Right hindlimb (tissue), 1 donor: ENCODE data around the gene CD86.
"Not testable (repeated sequence)": the region's sequence is repeated elsewhere in the genome, so short reads cannot be mapped to it uniquely, and the experiment has no call there.

Experiments used
- DNase-seq: peaks from one replicate; pipeline ENCODE4 v3.0.0-alpha.2; 2018

The CD86 gene

DNA sequence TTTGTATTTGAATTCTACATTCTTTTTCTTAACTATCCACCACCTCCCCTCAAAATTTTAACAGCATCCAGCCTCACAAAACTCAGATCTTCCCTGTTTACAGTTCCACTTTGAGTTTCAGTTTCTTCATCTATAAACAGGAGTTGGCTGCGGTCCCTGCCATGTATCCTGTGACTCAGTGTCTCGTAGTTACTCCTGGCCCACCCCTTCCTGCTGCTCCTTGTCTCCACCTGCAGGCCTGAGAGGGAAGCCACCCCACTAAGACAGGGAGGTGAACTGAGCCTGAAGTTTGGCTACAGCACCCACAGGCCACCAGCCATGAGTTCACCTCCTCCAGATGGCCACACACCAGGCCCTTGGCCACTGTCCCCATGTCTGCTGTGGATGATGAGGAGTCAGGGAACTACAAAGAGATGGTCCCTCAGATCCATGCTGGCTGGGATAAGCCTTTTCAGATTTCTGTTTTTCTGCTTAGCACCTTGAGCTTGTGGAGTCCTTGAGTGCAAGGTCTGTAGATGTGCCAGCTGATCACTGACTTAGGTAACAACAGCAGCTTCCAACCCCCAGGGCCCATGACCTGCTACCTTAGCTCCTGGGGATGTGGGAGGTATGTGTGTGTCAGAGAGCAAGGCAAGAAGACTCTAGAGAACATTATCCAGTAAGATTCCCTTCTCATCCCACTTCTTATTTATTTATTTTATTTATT, 37.5 kb downstream of the CD86 start:
- DNase-seq = no peak

DNA sequence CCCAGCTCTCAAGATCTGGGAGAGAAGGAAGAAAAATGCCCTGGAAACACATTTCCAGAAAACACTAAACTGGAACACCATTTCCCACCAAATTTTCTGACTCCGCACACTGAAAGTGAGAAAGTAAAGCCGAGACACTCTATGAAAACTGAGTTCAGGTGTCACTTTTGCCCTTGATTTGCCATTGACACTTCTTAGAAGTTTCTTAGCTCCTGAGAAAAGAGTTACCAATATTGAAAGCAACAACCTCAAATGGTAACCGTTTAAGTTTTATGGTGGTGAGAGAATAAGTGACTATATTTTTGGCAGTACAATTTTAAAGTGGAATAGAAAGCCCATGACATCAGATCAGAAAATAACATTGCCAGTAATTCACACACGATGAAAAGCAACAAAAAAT, 39.0 kb downstream of the CD86 start:
- DNase-seq = no peak

DNA sequence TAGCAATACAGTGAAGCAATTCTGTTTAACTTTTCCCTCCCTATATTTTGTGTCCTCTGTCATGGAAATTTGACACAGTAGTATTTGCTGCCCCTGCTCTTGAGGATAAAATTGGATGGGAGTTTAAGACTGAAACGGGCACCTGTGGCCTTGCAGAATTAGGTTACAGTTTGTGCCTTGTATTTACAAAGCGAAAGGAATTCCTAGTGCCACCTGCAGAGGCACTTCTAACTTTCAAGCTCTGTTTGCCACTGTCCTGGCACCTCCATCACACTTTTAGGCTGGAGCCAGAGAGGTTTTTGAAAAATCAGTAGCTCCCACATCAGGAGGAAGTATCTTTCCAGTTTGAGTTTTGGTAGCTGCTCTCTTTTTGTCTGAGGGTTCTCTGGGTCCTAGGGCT, 39.5 kb downstream of the CD86 start:
- DNase-seq = no peak

DNA sequence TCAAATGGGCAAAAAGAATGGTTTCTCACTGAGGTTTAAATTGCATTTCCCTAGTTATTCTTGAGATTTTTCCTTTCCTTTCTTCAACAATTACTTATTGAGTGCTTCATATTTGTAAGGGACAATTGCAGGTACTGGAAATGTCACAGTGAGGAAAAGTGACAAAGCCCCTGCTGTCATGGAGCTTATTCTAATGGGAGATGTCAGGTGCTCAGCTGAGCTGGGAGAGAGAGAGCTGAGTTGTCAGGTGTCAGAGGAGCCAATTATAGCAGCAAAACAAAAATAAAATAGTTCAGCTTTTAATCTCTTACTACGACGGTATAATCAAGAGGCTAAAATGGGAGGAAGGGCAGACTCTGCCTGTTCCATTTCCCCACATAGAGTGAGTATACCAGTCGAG, 42.0 kb downstream of the CD86 start:
- no peak for DNase-seq

DNA sequence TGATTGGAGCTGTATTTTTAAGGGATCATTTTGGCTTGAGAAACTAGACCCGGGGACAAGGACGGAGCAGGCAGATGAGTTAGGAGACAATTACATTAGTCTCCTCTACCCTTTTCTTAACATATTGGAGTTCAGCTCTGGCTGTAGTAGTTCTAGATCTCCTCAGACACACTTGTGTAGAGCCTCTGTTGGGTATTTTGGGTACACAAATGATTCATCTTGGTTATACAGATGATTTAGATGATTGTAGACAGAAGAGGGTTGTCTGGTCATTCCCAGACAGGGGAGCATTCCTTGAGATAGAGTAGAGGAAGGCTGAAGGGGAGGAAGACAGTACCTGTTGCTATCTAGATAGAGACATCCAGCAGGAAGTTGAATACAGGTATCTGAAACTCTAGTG, 43.4 kb downstream of the CD86 start:
- DNase-seq = no peak

DNA sequence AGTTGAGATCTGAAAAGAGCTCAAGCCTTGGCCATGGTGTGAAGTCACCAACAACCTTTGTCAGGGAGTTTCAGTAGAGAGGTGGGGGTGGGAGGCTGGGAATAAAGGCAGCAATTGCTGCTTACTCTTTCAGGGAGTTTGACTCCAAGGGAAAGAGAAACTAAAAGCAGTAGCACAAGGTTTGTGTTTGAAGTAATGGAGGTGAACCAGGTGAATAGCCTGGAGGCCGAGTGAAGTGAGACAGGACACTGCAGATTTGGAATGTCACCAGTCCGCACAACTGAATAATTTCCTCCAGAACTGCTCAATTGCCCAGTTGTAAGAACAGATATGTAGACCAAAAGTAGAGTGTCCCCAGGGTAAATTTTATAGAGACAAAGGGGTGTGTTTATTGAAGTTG, 44.1 kb downstream of the CD86 start:
- no peak for DNase-seq

DNA sequence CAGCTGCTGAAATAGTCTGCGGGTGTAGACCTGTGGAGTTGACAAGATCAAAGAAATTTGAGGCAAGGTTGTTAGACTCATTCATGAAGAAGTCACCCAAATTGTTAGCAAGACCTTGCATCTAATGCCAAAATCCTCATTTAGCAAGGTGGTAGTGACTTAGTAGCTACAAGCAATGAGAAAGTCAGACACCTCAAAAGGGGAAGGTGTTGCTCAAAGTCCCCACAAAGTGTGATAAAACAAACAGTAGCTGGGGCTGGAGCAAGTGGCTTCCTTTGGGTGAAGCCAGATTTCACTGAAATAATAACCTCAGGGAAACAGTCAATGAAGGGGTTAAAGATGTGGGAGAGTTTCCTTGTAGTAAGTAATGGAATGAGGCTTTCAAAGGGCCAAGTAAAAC, 44.9 kb downstream of the CD86 start:
- DNase-seq = no peak

DNA sequence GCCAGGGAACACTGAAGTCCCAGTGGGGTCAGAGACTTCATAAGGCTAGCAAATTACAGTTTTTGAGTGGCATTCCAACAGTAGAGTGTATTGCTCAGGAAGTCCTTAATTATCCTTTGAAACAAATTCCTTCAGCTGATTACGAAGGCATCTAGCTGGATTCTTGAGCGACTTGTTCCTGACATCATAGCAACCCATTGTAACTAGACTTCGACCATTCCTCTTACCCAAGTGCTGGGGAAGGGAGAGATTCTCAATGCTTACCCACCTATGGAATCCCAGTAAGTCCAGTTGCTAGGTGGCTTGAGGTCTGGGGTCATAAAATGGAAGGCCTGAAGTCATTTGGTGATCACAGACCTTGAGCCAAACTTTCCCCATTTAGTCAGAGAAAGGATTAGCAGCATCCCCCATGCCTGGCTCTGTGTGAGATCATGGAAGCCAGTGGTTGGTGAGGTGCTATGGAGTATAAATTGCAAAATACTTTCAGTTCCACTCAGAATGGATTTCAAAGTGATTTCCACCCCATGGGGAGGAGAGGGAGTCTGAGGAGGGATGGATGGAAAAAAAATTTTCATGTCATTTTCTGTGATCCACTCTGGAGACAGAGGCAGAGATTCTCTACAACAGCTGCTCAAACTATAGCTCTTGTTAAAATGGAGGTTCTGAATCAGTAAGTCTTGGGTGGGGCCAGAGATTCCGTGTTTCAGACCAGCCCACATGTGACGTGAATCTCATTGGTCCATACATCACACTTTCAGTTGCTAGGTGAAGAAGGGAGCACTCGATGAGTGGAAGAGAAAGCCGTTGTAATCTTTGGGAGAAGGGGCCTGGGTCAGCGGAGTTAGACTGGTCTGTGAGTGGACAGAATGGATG, 45.7 kb downstream of the CD86 start:
- no peak for DNase-seq

DNA sequence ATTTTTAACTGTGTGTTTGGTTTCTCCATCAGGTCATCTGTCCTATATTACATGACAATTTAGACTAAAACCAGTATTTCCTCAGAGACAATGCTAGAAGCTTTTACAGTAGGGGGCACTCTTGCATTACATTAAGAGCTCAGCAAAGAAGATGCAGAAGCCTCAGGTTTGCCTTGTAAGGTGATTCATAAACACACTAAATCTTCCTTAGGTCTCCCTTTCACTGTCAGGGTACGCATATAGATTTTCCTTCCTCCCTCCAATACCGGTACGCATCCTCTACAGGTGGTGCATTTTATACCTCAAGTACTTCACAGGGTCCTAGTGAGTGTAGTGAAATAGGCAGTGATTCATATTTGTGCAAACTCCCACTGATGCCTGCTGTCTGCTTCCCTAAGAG, 46.5 kb downstream of the CD86 start:
- DNase-seq = no peak

DNA sequence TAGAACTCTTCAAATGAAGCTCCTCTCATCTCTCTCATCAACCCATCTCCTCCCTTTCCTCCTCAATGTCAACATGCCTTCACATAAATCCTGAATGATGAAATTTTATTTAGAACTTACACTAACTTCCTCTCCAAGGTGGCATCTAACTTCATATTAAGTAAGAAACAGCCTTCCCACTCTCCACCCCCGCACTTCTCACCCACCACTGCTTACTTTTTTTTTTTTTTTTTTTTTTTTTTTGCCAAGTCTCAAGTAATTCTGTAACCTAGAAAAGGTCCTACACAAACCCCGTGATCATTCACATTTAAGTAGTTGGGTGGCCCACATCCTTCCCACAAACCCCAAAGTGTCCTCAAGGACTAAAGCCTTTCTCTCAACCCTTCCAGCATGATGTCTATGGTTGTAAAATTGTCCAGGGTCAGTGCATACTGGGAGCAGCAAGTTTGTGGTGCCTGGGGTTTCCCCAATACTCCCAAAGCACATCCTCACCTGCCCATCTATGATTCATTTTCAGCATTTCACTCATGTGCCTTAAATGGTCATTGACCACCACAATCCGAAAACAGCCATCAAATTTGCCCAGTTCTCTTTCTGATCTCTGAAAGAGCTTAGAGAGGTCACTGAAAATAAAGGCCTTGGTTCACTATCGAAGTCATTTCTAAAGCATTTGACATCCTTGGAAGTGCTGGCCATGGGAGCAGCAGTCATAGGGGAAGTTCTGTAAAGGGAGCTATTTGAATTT, 47.2 kb downstream of the CD86 start:
- no peak for DNase-seq

DNA sequence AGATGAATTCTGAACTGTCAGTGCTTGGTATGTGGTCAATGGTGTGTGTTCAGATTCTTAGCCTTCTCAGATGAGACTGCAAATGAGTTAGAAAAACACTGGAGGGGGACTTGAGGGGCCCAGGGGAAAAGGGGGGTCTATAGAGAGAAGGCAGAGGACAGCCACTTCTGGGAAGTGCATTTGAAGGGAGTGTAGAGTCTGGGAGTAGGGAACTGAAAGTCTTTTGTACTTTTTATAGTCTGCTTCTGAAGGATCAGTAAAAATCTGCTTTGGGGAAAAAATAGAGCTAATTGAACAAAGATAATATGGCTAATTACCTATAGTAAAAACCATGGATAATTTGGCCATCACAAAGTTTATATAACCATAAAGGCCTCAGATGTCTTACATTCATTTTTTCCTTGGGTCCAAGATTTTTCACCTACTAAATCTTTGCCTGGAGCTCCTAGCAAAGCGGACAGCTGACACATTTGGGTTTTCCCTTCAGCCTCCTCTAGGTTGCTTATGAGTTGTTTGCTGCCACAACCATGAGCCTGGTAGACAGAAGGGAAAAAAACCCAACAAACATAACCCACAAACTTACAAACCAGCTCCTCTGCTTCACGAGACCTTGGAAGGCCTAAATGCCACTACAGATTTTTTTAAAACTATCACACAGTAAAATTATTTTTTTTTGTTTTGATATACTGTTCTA, 48.8 kb downstream of the CD86 start:
- no peak for DNase-seq

DNA sequence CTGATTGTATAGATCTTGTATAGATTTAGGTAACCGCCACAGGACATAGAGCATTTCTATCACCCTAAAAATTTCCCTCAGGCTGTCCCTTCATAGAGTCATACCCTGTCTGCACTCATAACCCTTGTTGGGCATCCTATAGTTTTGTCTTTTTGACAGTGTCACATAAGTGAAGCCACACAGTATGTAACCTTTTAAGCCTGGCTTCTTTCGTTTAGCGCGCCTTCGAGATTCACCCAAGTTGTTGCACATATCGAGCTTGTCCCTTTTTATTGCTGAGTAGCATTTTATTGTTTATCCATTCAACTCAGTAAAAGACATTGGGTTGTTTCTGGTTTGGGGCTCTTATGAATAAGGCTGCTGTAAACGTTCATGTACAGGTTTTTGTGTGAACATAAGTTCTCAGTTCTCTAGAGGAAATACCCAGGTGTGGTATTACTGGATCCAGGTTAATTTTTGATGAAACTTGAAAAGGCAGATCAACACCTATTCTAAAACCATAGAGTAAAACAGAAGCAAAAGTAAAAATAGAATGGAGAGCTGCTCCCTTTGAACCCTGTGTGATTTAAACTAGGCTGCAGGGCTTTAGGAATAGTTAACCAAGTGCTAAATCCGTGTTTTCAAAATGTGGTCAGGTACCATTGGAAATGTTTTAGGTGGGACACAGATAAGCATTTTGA, 49.5 kb downstream of the CD86 start:
- no peak for DNase-seq

DNA sequence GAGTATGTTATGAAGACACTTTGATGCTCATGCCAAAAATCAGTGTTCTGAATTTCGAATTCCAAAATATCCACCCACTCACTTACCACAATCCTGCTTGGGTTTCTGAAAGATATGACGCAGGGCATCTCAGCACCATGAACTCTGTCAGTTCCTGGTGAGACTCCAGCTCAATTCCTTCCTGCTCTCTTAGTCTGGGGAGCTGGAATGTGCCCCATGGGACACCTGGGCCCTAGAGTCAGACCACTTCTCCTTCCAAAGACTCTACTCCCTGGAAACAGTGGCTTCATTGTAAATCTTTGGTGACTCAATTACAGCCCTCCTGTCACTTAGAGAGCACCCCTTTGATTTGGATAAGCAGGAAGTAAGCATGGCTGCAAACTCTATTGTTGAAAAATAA, 50.5 kb downstream of the CD86 start:
- DNase-seq = no peak

DNA sequence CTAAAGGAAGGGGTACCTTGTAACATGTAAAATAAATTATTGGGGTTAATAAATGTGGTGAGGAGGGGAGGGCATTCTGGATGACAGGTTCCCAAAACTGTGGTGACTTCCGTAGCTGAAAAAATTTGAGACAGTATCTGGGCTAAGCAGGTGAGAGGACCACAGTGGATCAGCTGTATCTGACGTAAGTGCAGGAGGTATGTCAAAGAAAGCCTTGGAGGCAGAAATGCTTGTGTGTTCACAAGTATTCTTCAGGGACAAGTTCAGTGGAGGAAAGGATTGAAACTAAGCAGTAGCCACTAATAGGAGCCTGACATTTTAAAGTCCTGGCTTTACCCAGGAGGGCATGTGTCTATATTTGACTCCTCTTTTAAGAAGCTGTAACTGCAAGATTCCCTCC, 52.0 kb downstream of the CD86 start:
- DNase-seq = no peak

DNA sequence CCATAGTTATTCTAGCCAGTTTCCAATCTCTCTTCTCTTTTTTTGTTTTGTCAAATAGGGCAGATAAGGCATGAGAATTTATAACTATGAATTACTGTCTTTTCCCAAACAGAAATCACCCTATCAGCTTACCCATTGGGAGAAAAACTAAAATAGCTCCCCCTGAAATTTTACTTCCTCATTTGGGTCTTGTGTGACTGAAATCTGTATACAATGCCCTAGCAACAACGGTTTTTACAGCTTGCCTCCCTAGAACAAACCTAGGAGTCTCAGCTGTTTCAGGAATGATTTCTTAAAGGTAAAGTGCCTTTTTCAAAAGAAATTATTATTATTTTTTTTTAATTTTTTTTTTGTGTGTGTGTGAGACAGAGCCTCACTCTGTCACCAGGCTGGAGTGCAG, 56.8 kb downstream of the CD86 start:
- no peak for DNase-seq

DNA sequence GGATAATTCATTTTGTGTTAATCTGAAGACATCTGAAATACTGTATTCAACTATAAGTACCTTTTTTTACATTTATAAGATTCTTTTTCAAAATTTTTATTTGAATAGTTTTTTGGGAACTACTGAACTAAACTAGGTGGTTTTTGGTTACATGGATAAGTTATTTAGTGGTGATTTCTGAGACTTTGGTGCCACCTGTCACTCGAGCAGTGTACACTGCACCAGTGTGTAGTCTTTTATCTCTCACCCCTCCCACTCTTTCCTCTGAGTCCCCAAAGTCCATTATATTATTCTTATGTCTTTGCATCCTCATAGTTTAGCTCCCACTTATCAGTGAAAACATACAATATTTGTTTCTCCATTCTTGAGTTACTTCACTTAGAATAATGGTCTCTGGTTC, 57.6 kb downstream of the CD86 start:
- no peak for DNase-seq

DNA sequence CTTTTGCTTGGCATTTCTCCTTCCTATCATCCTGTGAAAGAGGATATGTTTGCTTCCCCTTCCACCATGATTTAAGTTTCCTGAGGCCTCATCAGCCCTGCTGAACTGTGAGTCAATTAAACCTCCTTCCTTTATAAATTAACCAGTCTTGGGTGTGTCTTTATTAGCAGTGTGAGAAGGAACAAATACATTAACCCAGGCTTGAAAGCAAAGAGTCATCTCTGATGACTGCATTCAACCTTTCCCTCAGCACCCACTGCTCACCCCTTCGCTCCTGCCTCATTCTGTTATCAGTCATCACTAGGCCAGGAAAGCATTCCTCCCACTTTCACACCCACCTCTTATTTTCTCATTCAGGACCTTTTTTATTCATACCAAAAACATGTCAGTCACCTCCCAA, 68.7 kb downstream of the CD86 start:
- DNase-seq = no peak

DNA sequence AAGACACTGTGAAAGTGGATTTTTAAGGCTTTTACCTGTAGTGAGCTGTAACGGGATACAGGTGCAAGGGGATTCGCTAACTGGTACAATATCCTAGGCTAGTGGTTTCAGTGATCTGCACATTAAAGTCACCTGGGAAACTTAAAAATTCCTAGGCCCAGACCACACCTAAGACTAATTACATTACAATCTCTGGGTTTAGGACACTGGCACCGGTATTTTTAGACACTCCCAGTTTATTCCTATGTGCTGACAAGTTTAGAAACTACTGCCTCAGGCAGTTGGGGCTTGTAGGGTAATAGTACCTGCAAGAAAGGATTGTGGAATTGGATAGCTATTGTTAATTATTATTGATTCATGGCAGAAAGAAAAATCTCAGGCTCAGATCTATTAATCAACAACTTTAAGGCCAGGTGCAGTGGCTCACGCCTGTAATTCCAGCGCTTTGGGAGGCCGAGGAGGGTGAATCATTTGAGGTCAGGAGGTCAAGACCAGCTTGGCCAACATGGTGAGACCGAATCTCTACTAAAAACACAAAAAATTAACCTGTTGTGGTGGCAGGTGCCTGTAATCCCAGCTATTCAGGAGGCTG, 77.9 kb downstream of the CD86 start:
- no peak for DNase-seq

DNA sequence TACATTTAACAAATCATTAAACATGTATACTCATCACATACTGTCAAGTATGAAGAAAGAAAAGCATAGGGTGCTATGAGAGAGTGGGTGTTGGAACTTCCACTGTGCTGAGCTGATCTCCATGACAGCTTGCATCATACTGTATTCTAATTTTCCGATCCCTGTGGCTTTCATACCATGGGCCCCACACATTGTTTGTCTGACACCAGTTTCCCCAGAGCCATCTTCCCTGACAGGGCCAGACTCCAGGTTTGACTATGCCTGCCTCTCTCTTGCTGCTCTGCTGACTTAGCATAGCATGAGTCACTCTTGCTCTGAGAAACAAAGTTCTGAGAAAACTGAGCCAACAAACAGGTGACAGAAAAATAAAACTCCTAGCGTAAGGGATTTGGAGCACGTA, 91.3 kb downstream of the CD86 start:
- no peak for DNase-seq

DNA sequence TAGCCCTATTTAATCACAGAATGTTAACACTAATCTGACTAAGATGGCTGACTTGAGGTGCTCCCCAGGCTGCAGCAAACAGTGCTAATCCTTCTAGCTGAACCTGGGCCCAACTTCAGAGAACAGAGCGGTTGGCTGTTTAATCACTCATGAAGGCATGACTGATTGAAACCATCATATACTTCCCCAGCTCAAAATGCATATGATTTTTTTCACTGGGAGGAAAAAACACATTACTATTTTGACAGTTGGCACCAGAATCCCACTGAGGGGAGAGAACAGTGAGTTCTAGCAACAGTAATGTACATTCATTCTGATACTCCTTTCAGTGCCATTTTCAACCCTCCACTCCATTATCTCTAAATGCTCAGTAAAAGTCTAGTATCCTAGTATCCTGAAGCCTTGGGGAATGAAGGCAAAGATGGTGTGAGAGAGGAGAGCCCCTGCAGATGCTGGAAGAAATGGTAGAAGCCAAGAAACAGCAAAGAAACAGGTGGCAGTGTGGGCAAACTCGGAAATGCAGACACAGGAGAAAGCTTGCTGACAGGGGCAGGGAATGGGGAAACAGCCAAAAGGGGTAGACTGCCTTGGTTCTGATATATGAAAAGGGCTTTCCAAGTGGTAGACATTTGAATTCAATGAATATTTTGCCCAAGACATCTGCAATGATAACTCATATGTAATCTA, 93.9 kb downstream of the CD86 start:
- no peak for DNase-seq

DNA sequence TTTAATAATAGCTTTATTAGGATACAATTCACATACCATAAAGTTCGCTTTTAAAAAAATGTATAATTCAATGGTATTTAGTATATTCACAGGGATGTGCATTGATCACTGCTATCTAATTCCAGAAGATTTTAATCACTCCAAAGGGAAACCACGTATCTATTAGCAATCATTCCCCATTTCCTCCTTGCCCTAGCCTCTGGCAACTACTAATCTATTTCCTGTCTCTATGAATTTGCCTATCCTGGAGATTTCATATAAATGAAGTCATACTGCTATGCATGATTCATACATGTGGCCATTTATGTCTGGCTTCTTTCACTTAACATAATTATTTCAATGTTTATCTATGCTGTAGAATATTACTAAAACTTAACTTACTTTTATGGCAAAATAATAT, 96.3 kb downstream of the CD86 start:
- no peak for DNase-seq

DNA sequence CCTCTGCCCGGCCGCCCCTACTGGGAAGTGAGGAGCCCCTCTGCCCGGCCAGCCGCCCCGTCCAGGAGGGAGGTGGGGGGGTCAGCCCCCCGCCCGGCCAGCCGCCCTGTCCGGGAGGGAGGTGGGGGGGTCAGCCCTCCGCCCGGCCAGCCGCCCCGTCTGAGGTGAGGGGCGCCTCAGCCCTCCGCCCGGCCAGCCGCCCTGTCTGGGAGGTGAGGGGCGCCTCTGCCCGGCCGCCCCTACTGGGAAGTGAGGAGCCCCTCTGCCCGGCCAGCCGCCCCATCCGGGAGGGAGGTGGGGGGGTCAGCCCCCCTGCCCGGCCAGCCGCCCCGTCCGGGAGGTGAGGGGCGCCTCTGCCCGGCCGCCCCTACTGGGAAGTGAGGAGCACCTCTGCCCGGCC, 109.8 kb downstream of the CD86 start:
- not testable (repeated sequence) for DNase-seq
